ENCODE results near the gene HRH1. TPM values are rescaled to one million over a fixed set of nuclear protein-coding genes. Genes with fewer than 3 reads are reported as not detected.

The HRH1 gene
- total and polyA plus RNA-seq, 2 experiments from 2014 or later, result not detected

GRCh38 chr3:11284011-11284410 lies 129.7 kb downstream of the HRH1 start (continued):
- TF ChIP-seq ZNF462 (CRISPR knock-in tag; IDR thresholded peaks at IDR 0.05), result no peak

DNA sequence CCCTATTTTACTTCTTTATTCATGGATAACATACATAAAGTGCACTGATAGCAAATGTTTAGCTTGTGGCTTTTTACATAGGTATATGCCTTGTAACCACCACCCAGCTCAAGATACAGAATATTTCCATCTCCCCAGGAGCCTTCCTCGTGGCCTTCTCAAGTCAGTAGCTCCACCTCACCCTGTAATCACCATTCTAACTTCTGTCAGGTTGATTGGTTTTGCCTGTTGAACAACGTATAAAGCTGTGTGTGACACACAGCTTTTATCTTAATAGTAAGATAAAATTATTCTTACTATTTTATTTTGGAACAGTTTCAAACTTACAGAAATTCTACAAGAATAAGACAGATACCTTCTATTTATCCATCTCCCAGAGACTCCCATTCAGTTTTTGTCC lies 131.2 kb downstream of the HRH1 start:
- Histone ChIP-seq H3K36me3 (ENCODE audit: insufficient read depth) (peaks cover 3% of the 10 kb centered on the region; the same call in 1 of the 2 replicates), H3K4me1 (ENCODE audit: insufficient read depth) (no peaks in the 10 kb centered on the region), H3K4me3 (no peak overlapping the region), H3K27me3 (ENCODE audit: insufficient read depth) (no peaks in the 10 kb centered on the region), H3K4me2 (no peak overlapping the region), H2AFZ (no peak overlapping the region), H3K9me2 (ENCODE audit: insufficient read depth) (no peaks in the 10 kb centered on the region), H3F3A (replicated peaks; ENCODE audit: low read depth) (no peaks in the 10 kb centered on the region), H3K27ac (ENCODE audit: low read depth) (no peak overlapping the region), H3K79me2 (replicated peaks; ENCODE audit: insufficient read depth) (no peaks in the 10 kb centered on the region), H4K20me1 (replicated peaks; ENCODE audit: insufficient read depth) (no peaks in the 10 kb centered on the region; the same call in 1 of the 2 replicates)
- Mint-ChIP-seq H3K27ac (no peak overlapping the region), H3K27me3 (ENCODE audit: insufficient read depth, low read depth, poor library complexity) (no peaks in the 10 kb centered on the region), H3K9me3 (no peaks in the 10 kb centered on the region), H3K36me3 (ENCODE audit: low read depth) (no peaks in the 10 kb centered on the region; the same call in 2 of the 3 replicates), H3K4me3 (no peak overlapping the region), H3K4me1 (0 out of 3 replicates have a peak, but pooled peaks cover 3% of the 10 kb centered on the region)
- DNase-seq (ENCODE audit: low spot score), result no peak
- no peak for ATAC-seq
- TF ChIP-seq STAT1 (IDR thresholded peaks at IDR 0.05; ENCODE audit: unreplicated experiment), result no peak
- TF ChIP-seq ZNF462 (CRISPR knock-in tag; IDR thresholded peaks at IDR 0.05), result no peak
- TF ChIP-seq EZH2 (IDR thresholded peaks at IDR 0.05; ENCODE audit: low read depth, unreplicated experiment), result no peak
- TF ChIP-seq EZH2phosphoT487 (IDR thresholded peaks at IDR 0.05; ENCODE audit: unreplicated experiment), result no peak
- TF ChIP-seq JUNB (IDR thresholded peaks at IDR 0.05; ENCODE audit: unreplicated experiment), result no peak
- TF ChIP-seq NANOG (IDR thresholded peaks at IDR 0.05; ENCODE audit: borderline replicate concordance), result no peak
- TF ChIP-seq POLR2AphosphoS5 (IDR thresholded peaks at IDR 0.05; ENCODE audit: low read depth), result no peak
- TF ChIP-seq ETS1 (IDR thresholded peaks at IDR 0.05), result no peak
